ENCODE data around the gene ATG14. TPM values are rescaled to one million over a fixed set of nuclear protein-coding genes. Genes with fewer than 3 reads are reported as not detected.
"Not testable (repeated sequence)": the region's sequence is repeated elsewhere in the genome, so short reads cannot be mapped to it uniquely, and the experiment has no call there.

Gene ATG14, protein sequence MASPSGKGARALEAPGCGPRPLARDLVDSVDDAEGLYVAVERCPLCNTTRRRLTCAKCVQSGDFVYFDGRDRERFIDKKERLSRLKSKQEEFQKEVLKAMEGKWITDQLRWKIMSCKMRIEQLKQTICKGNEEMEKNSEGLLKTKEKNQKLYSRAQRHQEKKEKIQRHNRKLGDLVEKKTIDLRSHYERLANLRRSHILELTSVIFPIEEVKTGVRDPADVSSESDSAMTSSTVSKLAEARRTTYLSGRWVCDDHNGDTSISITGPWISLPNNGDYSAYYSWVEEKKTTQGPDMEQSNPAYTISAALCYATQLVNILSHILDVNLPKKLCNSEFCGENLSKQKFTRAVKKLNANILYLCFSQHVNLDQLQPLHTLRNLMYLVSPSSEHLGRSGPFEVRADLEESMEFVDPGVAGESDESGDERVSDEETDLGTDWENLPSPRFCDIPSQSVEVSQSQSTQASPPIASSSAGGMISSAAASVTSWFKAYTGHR
- 20.4 TPM for total RNA-seq

DNA sequence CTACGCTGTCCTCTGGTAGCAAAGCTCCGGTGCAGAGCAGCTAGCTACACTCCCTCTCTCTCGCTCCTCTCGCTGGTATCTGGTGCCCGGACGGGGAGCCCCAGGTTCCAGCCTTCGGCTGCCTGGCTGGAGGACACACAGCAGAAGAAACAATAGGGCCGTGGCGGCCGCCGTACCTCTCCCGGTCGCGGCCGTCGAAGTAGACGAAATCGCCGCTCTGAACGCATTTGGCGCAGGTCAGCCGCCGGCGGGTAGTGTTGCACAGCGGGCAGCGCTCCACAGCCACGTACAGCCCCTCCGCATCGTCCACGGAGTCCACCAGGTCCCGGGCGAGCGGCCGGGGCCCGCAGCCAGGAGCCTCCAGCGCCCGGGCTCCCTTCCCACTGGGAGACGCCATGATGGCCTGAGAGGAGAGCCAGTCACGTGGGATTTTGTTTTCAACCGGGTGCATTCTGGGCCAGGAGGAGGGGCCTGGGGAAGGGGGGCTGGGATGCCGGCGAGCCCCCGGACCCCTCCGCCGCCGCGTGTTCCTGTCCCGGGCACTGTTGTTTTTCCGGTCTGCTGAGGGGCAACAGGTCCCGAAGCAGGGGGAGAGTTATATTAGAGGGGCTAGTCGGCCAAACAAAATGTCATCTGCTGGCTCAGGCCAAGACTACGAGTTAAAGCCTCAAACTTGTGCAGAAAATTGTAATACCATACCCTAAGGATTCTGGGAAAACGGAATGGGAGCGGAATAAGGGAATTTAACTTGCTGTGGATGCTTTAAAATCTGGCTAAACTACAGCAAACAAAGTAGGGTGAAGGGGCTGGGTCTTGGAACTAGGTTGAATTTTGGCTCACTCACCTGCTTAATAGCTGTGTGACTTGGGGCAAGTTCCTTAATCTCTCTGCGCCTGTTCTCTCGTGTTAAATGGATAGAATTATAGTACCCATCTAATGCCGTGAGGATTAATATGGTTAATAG lies at the start of gene ATG14:
Gene ATG14, minus strand, starts transcription at position 405 of the 964 bp plus-strand sequence. Its CDS starts 8 bp downstream, at position 397.
- FAIRE-seq (no peak), DNase-seq (ENCODE audit: low spot score in 2 of 2) (peak; percentile 83 to 89)

DNA sequence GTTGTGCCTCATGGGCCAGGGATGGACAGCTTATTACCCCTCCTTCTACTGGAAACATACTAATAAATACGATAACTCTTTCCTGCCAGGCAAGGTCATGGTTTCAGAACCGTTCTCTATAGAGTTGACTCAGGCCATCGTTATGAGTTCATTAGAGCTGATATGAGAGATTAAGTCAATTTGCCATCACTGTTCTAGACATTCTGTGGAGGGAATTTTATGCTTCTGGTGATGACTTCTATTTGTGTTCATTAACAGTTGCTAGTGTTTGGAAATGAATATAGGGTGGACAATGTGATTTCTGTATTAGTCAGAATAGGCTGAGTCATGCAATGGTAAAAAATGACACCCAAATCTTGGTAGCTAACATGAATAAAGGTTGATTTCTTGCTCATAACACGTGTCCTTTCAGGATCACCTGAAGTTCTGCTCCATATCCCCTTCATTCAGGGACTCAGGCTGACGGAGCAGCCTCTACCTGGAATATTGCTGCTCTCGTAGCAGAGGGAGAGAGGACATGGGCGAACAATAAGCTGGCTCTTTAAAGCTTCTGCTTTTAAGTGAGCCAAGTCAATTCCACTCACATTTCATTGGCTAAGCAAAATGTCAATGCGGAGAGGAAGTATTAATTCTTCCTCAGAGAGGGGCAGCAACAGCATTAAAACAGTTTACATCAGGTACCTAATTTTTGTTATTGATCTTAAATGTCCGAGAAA lies 47.3 kb upstream of the ATG14 start:
- DNase-seq (ENCODE audit: low spot score in 2 of 2) (no peak), FAIRE-seq (no peak)

DNA sequence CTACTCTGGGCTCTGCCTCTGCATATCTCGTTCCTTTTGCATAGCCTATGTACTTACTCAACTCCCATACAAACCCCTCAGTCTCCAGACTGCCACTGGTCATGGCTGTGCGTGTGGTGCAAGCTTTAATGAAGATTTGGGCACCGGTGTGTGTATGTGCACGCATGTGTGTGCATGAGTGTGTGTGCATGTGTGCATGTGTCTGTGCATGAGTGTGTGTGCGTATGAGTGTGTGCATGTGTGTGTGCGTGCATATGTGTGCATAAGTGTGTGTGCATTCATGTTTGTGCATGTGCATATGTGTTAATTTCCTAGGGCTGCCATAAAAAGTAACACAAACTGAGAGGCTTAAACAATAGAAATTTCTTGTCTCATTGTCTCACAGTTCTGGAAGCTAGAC lies 45.9 kb upstream of the ATG14 start:
- FAIRE-seq (no peak), DNase-seq (ENCODE audit: low spot score in 2 of 2) (no peak)

DNA sequence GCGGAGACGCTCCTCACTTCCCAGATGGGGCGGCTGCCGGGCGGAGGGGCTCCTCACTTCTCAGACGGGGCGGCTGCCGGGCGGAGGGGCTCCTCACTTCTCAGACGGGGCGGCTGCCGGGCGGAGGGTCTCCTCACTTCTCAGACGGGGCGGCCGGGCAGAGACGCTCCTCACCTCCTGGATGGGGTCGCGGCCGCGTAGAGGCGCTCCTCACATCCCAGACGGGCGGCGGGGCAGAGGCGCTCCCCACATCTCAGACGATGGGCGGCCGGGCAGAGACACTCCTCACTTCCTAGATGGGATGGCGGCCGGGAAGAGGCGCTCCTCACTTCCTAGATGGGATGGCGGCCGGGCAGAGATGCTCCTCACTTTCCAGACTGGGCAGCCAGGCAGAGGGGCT lies 44.8 kb upstream of the ATG14 start:
- not testable (repeated sequence) for DNase-seq (ENCODE audit: low spot score in 2 of 2); FAIRE-seq

DNA sequence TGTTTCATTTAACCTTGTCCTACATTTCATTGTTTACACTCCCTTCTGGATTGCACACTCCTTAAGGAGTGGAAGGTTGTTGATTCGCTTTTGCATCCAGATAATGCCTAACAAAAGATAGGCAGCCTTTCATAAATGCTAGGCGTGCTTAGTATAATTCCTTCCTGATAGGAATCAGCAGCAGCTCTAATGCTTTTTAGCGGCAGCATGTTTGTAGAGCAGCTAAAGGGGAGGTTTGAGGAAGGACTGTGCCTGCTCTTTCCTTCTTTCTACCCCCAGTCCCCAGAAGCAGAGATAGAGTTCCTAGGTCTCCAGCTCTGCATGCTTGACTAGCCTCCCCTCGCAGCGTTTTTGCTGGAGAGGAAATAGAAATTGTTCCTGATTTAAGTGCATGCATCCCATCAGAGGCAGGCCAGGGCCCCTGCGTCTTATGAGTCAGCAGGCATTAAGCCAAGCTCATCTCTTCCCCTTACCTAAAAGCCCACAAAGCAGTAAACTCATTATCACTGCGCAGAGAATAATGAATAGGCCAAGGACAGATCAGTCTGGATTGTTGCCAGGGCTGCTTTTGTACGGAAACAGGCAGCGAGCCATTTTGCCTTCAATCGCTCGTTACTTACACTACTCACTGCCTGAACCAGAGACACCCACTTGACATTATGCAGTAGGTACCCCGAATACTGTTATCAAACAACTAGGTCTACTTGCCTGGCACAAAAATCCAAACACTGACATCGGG lies 42.8 kb upstream of the ATG14 start:
- DNase-seq (ENCODE audit: low spot score in 2 of 2) (peak in 1 of 2 donors; percentile 30), FAIRE-seq (no peak)

DNA sequence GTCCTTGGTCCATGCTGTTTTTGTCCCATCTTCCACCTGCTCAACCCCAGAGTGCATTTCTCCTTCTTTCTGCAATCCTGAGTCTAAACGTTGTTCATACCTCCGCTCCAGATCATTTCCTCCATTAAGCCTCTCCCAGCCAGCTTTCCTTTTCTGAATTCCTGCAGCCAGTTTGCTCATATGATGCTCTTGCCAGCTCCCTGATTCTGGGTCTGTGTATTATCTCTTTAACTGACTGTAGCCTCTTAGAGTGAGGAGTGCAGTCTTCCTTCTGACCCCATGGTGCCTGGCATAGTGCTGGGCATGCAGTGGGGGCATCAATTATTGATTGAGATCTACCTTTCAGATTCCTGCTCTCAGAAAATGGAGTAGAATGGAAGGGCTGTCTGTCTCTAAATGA lies 40.3 kb upstream of the ATG14 start:
- DNase-seq (ENCODE audit: low spot score in 2 of 2) (no peak), FAIRE-seq (no peak)

DNA sequence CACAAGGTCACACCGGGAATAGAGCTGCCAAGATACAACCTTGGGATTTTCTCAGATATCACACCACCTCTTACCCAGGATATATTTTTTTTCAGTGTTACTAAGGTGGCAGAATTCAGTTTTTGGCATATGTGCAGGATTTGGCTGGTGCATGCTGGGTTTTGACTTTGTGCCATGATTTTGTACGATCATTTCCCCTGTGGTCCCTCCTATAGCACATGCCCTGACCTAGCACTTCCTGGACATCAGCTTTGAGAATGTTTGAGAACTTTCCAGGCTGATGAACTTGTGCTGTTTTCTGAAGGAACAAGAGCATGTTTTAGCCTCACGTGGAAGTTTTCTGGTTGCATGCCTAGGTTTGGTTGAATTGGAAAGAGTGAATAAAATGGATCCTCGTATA lies 39.8 kb upstream of the ATG14 start:
- FAIRE-seq (no peak), DNase-seq (ENCODE audit: low spot score in 2 of 2) (no peak)

DNA sequence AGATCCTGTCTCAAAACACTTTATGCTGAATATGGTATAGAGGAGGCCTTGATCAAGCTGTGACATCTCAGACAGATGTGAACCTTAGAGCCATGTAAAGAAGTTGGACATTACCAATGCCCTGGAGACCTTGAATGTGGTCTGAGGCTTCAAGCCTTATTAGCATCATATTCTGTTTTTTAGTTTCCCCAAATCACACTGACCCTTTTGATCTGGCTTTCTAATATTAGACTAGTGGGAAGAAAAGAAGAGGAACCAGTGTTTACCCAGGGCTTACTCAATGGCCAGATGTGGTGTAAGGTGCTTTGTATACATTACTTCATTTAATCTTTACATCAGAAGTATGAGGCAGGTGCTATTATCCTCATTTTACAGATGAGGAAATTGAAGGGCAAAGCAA lies 39.4 kb upstream of the ATG14 start:
- no peak for DNase-seq (ENCODE audit: low spot score in 2 of 2)
- no peak for FAIRE-seq

DNA sequence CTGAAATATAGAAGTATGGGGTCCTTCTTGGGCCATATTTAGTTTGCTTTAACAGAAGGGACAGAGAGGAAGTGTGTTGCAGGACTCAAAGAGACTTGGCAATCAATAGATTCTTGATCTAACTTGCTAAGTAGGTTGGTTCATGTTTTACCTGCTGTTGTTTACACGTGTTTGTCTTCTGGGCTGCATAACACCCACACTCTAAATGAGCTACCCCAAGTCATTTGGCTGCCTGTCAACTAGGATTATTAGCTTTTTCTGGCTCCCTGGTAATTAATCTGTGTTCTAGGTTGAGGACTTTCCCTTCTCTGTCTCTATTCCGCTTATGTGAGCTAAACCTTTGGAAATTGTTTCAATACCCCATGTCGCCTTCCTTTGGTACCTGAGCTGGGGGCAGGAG lies 38.9 kb upstream of the ATG14 start:
- DNase-seq (ENCODE audit: low spot score in 2 of 2) (no peak), FAIRE-seq (no peak)

DNA sequence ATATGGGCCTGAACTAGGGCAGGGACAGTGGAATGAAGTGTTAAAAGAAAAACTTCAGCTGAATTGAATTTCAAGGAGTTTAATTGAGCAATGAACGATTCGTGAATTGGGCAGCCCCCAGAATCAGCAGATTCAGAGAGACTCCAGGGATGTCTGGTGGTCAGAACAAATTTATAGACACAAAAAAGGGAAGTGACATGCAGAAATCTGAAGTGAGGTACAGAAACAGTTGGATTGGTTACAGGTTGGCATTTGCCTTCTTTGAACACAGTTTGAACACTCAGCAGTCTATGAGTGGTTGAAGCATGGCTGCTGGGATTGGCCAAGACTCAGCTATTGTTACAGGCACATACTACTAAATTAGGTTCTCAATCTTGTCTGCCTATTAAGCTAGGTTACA lies 38.5 kb upstream of the ATG14 start:
- FAIRE-seq (no peak), DNase-seq (ENCODE audit: low spot score in 2 of 2) (no peak)

DNA sequence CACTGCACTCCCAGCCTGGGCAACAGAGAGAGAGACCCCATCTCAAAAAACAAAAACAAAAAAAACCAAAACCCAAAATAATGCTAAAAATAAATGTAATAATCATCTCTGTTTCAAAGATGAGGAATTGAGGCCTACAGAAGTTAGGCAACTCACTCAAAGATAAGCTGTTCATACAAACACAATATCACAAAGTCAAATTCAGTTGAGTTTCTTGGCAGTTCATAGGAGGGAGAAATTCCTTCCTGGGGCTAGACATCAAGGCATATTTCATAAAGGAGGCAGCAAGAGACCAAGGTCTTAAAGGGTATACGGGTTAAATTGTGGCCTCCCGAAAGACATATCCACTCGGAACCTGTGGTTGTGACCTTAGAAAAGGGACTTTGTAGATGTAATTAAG lies 37.5 kb upstream of the ATG14 start:
- FAIRE-seq (no peak), DNase-seq (ENCODE audit: low spot score in 2 of 2) (no peak)

DNA sequence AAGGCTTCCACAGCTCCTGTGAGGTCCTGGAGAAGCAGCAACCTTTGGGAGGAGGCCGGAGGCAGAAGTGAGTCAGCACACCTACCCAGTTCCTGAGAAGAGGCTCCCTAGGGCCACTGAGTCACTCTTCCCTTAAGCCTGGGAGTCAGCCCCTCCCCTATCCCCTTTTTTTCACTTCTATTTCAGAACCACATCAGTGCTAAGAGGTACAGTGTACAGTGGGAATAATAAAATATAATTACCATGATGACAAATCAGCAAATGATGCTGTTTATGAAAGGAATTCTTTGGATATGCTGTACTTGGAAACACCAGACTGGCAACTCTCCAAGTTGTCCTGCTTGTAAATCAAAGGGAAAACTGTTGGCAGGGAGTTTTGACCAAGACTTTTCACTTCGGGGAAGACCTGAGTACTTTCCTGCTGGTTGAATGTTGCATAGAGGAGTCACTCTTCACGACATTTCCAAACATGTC lies 36.5 kb upstream of the ATG14 start:
- peak in 1 of 2 donors; percentile 29 for DNase-seq (ENCODE audit: low spot score in 2 of 2)

DNA sequence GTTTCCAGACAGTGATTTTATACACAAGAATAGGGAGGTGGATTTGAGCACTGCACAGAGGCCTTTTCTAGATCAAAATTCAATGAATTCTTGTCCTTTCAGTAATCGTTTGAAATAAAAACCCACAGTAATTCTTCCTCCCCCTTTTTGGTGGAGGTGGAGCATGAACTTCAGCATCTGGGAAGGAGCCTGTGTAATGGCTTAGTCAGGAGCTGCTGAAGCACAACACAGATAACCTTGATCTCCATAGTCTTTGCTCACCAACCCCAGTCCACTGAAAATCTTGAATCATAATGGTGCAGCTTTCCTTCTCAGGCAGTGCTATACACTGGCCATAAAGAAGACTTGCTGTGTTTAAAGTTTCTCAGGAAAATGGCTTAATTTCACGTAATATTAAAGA lies 35.2 kb upstream of the ATG14 start:
- DNase-seq (ENCODE audit: low spot score in 2 of 2) (no peak), FAIRE-seq (no peak)

More for the DNA sequence above, 36.5 kb upstream of the ATG14 start:
- no peak for FAIRE-seq

DNA sequence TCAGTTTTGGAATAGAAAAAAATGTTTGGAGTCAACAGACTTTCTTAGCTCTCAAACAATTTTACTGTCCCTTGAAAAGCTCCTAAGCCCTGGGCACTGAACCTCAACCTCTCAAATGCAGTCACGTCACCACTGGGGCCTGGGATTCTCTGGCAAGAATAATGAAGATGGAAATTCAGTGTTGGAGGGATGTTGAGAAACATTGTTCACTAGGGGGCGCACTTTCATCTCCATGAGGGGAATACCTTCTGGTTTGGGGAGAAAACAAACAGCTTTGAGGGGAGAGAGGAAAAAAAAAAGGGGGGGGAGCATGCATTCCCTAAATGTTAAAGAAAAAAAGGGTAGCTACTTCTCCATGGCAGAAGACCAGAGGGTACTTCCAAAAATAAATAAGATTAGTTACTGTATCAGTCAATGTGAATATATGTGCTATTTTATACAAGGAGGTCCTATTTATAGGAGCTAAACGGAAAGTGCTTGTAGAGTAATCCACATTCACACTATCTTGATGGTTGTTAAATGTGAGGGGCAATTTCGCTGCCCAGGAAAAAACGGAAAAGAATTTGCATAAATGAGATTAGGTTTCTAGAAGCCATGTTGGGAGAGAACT lies 34.6 kb upstream of the ATG14 start:
- DNase-seq (ENCODE audit: low spot score in 2 of 2) (peak; percentile 41), FAIRE-seq (no peak)

DNA sequence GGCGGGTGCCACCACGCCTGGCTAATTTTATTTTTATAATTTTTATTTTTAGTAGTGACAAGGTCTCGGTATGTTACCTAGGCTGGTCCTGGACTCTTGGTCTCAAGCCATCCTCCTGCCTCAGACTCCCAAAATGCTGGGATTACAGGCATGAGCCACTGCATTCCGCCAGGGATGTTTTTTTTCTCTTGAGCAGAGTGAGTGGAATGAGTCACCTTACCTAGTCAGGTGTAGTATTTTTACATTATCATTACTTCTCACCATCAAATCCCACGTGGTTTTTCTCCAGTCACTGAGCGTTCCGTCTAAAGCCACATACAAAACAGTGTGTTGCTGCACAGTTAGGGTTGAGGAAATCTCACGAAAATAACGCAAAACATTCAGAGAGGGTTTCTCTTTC lies 29.7 kb upstream of the ATG14 start:
- DNase-seq (ENCODE audit: low spot score in 2 of 2) (no peak), FAIRE-seq (no peak)

DNA sequence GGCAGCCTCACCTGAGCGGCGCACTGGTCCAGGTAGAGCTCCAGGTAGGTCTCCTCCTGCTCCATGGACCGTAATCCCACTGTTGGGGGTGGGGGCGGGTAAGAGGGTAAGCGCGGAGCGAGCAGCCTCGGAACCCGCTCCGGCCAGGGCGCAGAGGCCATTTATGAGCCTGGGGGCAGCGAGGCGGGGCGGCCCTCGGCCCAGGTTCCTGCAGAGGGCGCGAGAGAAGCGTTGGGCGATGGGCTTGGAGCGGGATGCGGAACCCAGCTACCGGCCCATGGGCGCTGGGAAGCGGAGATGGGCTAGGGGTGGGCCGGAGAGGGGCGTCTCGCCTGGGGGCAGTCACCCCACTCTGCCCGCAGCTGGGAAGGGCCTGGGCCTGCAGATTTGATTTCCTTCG lies 28.8 kb upstream of the ATG14 start, which contains the start of gene TBPL2:
Gene TBPL2, minus strand, starts transcription at position 232 of the 400 bp plus-strand sequence. Its CDS starts 167 bp downstream, at position 65.
- DNase-seq (ENCODE audit: low spot score in 2 of 2) (no peak), FAIRE-seq (no peak)

DNA sequence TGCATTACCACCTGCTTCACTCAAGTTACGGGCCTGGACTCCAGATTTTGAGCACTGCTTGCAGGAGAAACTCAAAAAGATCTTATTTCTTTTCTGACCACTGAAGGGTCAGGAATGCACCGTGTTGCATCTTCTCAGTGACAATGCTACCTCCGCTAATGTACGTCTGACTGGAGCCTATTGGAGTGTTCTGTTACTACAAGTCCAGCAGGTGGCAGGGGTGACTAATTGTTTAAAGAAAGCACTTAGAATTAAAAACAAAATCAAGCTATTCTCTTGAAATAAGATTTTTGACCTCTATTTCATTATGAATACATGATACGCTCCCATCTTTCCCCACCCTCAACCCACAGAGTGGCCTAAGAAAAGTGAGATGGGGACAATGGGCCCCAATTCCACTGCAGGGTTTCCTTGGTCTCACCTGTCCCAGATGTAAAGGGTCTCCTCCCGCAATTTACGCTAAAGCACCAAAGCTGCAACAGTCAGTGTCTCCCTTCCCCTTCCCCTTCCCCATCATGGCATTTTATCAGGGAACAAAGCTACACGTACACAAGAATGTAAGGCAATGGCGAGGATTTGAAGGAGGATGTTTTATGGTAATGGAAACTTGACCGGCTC lies 26.5 kb upstream of the ATG14 start:
- FAIRE-seq (no peak), DNase-seq (ENCODE audit: low spot score in 2 of 2) (peak in 1 of 2 donors; percentile 25)

DNA sequence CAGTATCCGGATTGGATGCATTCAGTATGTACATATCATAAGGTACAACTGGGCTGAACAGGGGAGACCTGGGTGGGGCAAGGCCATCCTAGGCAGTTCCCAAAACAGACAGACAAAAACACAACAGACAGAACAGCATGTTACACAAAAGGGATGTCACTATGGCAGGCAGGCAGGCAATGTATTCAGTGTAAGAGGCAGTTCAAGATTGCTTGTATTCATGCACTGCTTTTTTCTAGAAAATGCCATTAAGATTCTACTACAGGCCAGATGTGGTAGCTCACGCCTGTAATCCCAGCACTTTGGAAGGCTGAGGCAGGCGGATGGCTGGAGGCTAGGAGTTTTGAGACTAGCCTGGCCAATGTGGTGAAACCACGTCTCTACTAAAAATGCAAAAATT lies 25.3 kb upstream of the ATG14 start:
- no peak for DNase-seq (ENCODE audit: low spot score in 2 of 2)
- FAIRE-seq = no peak

DNA sequence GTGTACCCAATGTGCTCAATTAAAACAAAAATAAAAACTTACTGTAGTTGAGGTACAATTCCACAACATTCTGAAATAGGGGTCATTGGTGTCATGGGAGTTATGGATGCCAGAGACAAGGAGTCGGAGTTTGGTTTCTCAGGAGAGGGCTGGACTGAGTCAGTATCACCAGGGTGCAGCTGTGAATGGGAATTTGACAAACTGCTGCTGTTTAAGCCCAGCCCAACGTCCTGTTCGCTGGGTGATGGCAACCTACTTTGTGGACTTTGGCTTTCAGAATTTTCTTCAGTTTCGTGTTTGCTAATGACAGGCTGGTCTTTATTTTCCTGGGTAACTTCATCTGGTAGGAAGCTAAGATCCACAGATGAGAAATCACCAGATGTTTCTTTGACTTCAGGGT lies 24.9 kb upstream of the ATG14 start:
- no peak for FAIRE-seq
- DNase-seq (ENCODE audit: low spot score in 2 of 2) = no peak
